Caco-2 (cell line): ENCODE results near the gene P2RX7. TPM values are rescaled to one million over a fixed set of nuclear protein-coding genes. Genes with fewer than 3 reads are reported as not detected.

Experiments used
- BruUV-seq: library from RNA; stranded (reverse); fragments of 400-500 nt; replicated peaks from 2 replicates; lab custom pipeline; 2021; lab: Mats Ljungman, UMichigan
- CTCF ChIA-PET: fragments of 300-600 bp; sonication (Branson Sonifier 250); formaldehyde crosslinking; loops from one replicate; lab custom pipeline; 2022; ENCODE audit warnings: antibody characterized with exemption; lab: Charles Lee
- POLR2A ChIA-PET: fragments of 300-600 bp; sonication (Branson Sonifier 250); formaldehyde crosslinking; loops from one replicate; lab custom pipeline; 2022; ENCODE audit warnings: antibody characterized with exemption; lab: Charles Lee
- DNase-seq, 2 experiments: peaks; one replicate each; pipeline versions ENCODE4 v3.0.0 to v3.0.0-alpha.2; 2020 to 2022
- H3K27me3 ChIP-seq: replicated peaks from 2 replicates; pipeline ENCODE4 v1.6.0; 2011; ENCODE audit warnings: low read length; ENCODE audit not compliant: control insufficient read depth, insufficient read depth
- H3K36me3 ChIP-seq: 2 replicates; pipeline ENCODE4 v1.5.1; 2011; ENCODE audit warnings: low read length; ENCODE audit not compliant: control insufficient read depth, insufficient read depth
- H3K4me1 ChIP-seq: fragments of 250-450 bp; sonication (Bioruptor Pico); 2 replicates; pipeline ENCODE4 v1.5.1; 2020; ENCODE audit warnings: mild to moderate bottlenecking
- H3K4me3 ChIP-seq: 2 replicates; pipeline ENCODE4 v1.5.1; 2011; ENCODE audit warnings: low read depth, mild to moderate bottlenecking, control low read depth, low read length
- H3K9me3 ChIP-seq: fragments of 250-450 bp; sonication (Bioruptor Pico); 2 replicates; pipeline ENCODE4 v1.5.1; 2020; ENCODE audit warnings: mild to moderate bottlenecking, moderate library complexity
- H3K27ac Mint-ChIP-seq: one replicate; pipeline ENCODE4 v1.8.0; 2022; ENCODE audit warnings: mixed read lengths; ENCODE audit not compliant: unreplicated experiment
- H3K27me3 Mint-ChIP-seq: one replicate; pipeline ENCODE4 v1.8.0; 2022; ENCODE audit warnings: mixed read lengths; ENCODE audit not compliant: insufficient read depth, unreplicated experiment
- H3K36me3 Mint-ChIP-seq: one replicate; pipeline ENCODE4 v1.8.0; 2022; ENCODE audit warnings: mild to moderate bottlenecking, mixed read lengths; ENCODE audit not compliant: insufficient read depth, unreplicated experiment
- H3K4me1 Mint-ChIP-seq: one replicate; pipeline ENCODE4 v1.8.0; 2022; ENCODE audit warnings: low read depth, mixed read lengths; ENCODE audit not compliant: unreplicated experiment
- H3K4me3 Mint-ChIP-seq: one replicate; pipeline ENCODE4 v1.8.0; 2022; ENCODE audit warnings: mild to moderate bottlenecking, moderate library complexity, mixed read lengths; ENCODE audit not compliant: unreplicated experiment
- H3K9me3 Mint-ChIP-seq: one replicate; pipeline ENCODE4 v1.8.0; 2022; ENCODE audit warnings: mixed read lengths; ENCODE audit not compliant: unreplicated experiment
- CTCF ChIP-seq, 2 experiments: fragments of 200-600 bp in 1 of 2; IDR thresholded peaks; 1 replicate in 1 of 2; 2 replicates in 1 of 2; pipeline versions ENCODE4 v1.5.1 to v1.8.0; 2011 to 2022; ENCODE audit warnings: antibody characterized with exemption in 1 of 2, control low read depth in 1 of 2, inconsistent platforms in 1 of 2, low read depth in 1 of 2, low read length in 1 of 2, mild to moderate bottlenecking in 1 of 2, moderate library complexity in 1 of 2; ENCODE audit not compliant: insufficient read depth in 1 of 2, severe bottlenecking in 1 of 2, unreplicated experiment in 1 of 2
- intact Hi-C: fragments of 100-400 bp; cut with micrococcal nuclease; formaldehyde crosslinking; loops from one replicate; pipeline ENCODE4 v1.10.0; 2022; ENCODE audit not compliant: unreplicated experiment
- total RNA-seq: library from RNA; stranded (reverse); gene quantifications from 2 replicates; pipeline ENCODE4 v1.2.3, GENCODE V29; 2022

The P2RX7 gene
- total RNA-seq, 1 experiment from 2014 or later = not detected

GRCh38 chr12:121095544-121096198 lies 37.0 kb upstream of the P2RX7 start:
- DNase-seq = peak; percentile 78 to 85
- H3K27me3 ChIP-seq = no peaks in the 10 kb centered on the region
- peak; percentile 84 to 86 for TF ChIP-seq CTCF (IDR thresholded peaks at IDR 0.05; ENCODE audit: insufficient read depth in 1 of 2, low read depth in 1 of 2, low read length in 1 of 2, severe bottlenecking in 1 of 2, unreplicated experiment in 1 of 2)
- Mint-ChIP-seq H3K27me3 (no peaks in the 10 kb centered on the region), H3K9me3 (peaks cover 11% of the 10 kb centered on the region), H3K4me3 (peak overlapping the region; percentile 96), H3K36me3 (peaks cover 7% of the 10 kb centered on the region), H3K4me1 (peaks cover 9% of the 10 kb centered on the region), H3K27ac (peak overlapping the region; percentile 82)
- H3K9me3 ChIP-seq = peaks cover 7% of the 10 kb centered on the region
- intact Hi-C loops = loop anchor here (1.0 to 5.0 kb wide), 3 partner anchors 35 to 513 kb away; partner anchors contain the start of gene POP5
- ChIA-PET POLR2A (no interaction called here), CTCF (interaction anchor here (0.8 to 1.0 kb wide), 3 partner anchors 86 to 446 kb away, joined by 4 to 6 read pairs (median 4); no protein-coding TSS in a partner anchor)
- H3K4me3 ChIP-seq = peak overlapping the region; percentile 46
- no peaks in the 10 kb centered on the region for H3K36me3 ChIP-seq
- BruUV-seq = no TSS peak
- H3K4me1 ChIP-seq = 0 out of 2 replicates have a peak, but pooled peaks cover 3% of the 10 kb centered on the region

GRCh38 chr12:121096199-121096798 lies 36.4 kb upstream of the P2RX7 start:
- Mint-ChIP-seq H3K27me3 (no peaks in the 10 kb centered on the region), H3K9me3 (peaks cover 11% of the 10 kb centered on the region), H3K36me3 (peaks cover 7% of the 10 kb centered on the region), H3K4me3 (peak overlapping the region; percentile 96), H3K27ac (no peak overlapping the region), H3K4me1 (peaks cover 9% of the 10 kb centered on the region)
- DNase-seq = no peak
- CTCF ChIA-PET = interaction anchor here (0.6 to 1.0 kb wide), 4 partner anchors 44 to 447 kb away, joined by 3 to 6 read pairs (median 4); no protein-coding TSS in a partner anchor
- Histone ChIP-seq H3K27me3 (no peaks in the 10 kb centered on the region), H3K9me3 (peaks cover 10% of the 10 kb centered on the region), H3K4me1 (0 out of 2 replicates have a peak, but pooled peaks cover 3% of the 10 kb centered on the region), H3K4me3 (no peak overlapping the region), H3K36me3 (no peaks in the 10 kb centered on the region)
- intact Hi-C loops = loop anchor here (1.0 to 5.0 kb wide), 2 partner anchors 36 to 514 kb away; partner anchors contain the start of gene POP5
- POLR2A ChIA-PET = no interaction called here
- no peak for TF ChIP-seq CTCF (IDR thresholded peaks at IDR 0.05; ENCODE audit: insufficient read depth in 1 of 2, low read depth in 1 of 2, low read length in 1 of 2, severe bottlenecking in 1 of 2, unreplicated experiment in 1 of 2)
- no TSS peak for BruUV-seq

- Histone ChIP-seq H3K36me3 (no peaks in the 10 kb centered on the region), H3K4me3 (no peak overlapping the region), H3K9me3 (peaks cover 10% of the 10 kb centered on the region), H3K27me3 (no peaks in the 10 kb centered on the region), H3K4me1 (0 out of 2 replicates have a peak, but pooled peaks cover 3% of the 10 kb centered on the region)
- Mint-ChIP-seq H3K4me3 (no peak overlapping the region), H3K27ac (no peak overlapping the region), H3K27me3 (no peaks in the 10 kb centered on the region), H3K4me1 (peaks cover 9% of the 10 kb centered on the region), H3K36me3 (peaks cover 7% of the 10 kb centered on the region), H3K9me3 (peaks cover 11% of the 10 kb centered on the region)
- ChIA-PET CTCF (interaction anchor here (0.6 kb wide), 1 partner anchor 56 kb away, joined by 4 read pairs; no protein-coding TSS in a partner anchor), POLR2A (no interaction called here)
- BruUV-seq = no TSS peak
- intact Hi-C loops = loop anchor here (5.0 kb wide), 1 partner anchor 517 kb away; the partner anchor contains the start of gene POP5
- no peak for DNase-seq
- no peak for TF ChIP-seq CTCF (IDR thresholded peaks at IDR 0.05; ENCODE audit: insufficient read depth in 1 of 2, low read depth in 1 of 2, low read length in 1 of 2, severe bottlenecking in 1 of 2, unreplicated experiment in 1 of 2)
Observed at GRCh38 chr12:121099779-121100178, 32.9 kb upstream of the P2RX7 start.
